HepG2 (cell line): ENCODE measurements around the gene ABCG2. TPM values are rescaled to one million over a fixed set of nuclear protein-coding genes. Genes with fewer than 3 reads are reported as not detected.

Experiments used
- ATAC-seq: fragments of 200-7000 bp; cut with Tn5 transposase; 3 replicates; pipeline ENCODE4 v1.9.1; 2020; ENCODE audit warnings: mild to moderate bottlenecking, moderate library complexity
- BruUV-seq: library from RNA; stranded (reverse); fragments of 400-500 nt; replicated peaks from 2 replicates; lab custom pipeline; 2021; lab: Mats Ljungman, UMichigan
- CTCF ChIA-PET: fragments of 300-600 bp; formaldehyde crosslinking; extraction: SDS; loops from one replicate; lab custom pipeline; 2021; ENCODE audit warnings: low total read pairs, inconsistent platforms, low intra/inter-chr PET ratio; lab: Yijun Ruan, JAX
- POLR2A ChIA-PET: fragments of 350-600 bp; sonication (Branson Sonifier 250); formaldehyde crosslinking; loops from one replicate; lab custom pipeline; 2020; ENCODE audit warnings: antibody characterized with exemption, inconsistent platforms; lab: Yijun Ruan, JAX
- DNase-seq: peaks from one replicate; pipeline ENCODE4 v3.0.0-alpha.2; 2015; ENCODE audit warnings: low spot score
- FAIRE-seq: peaks from 3 replicates; lab custom pipeline; 2011; peaks lifted over from hg19 to GRCh38; lab: Jason Lieb, UNC
- H2AFZ ChIP-seq: one replicate; pipeline ENCODE4 v1.6.1; 2011; ENCODE audit warnings: low read length, inconsistent platforms
- H3K27ac ChIP-seq: fragments of 300-600 bp; 3 replicates; pipeline ENCODE4 v1.8.0; 2011; ENCODE audit warnings: mixed run types, mild to moderate bottlenecking, mixed read lengths, low read length, inconsistent platforms; ENCODE audit not compliant: insufficient read depth; ENCODE audit errors: extremely low read length
- H3K27me3 ChIP-seq, 2 experiments: fragments of 200-600 bp in 1 of 2; 2 replicates in 1 of 2; 3 replicates in 1 of 2; pipeline versions ENCODE4 v1.6.0 to v1.8.0; 2011; ENCODE audit warnings: low read length in 2 of 2, mild to moderate bottlenecking in 2 of 2, moderate library complexity in 2 of 2, inconsistent platforms in 1 of 2; ENCODE audit not compliant: insufficient read depth in 2 of 2, control insufficient read depth in 1 of 2
- H3K36me3 ChIP-seq, 2 experiments: fragments of 200-600 bp in 1 of 2; replicated peaks in 1 of 2; 2 replicates in 1 of 2; 3 replicates in 1 of 2; pipeline versions ENCODE4 v1.5.1 to v1.8.0; 2011; ENCODE audit warnings: low read length in 2 of 2, inconsistent platforms in 1 of 2; ENCODE audit not compliant: insufficient read depth in 2 of 2, control insufficient read depth in 1 of 2
- H3K4me1 ChIP-seq: 2 replicates; pipeline ENCODE4 v1.5.1; 2012; ENCODE audit warnings: low read length, inconsistent platforms; ENCODE audit not compliant: insufficient read depth
- H3K4me2 ChIP-seq: 2 replicates; pipeline ENCODE4 v1.6.0; 2011; ENCODE audit warnings: low read depth, low read length, inconsistent platforms
- H3K4me3 ChIP-seq, 3 experiments: fragments of 200-600 bp in 1 of 3; sonication (generic), shearing (Covaris generic) in 1 of 3; replicated peaks in 1 of 3; 2 replicates each; pipeline ENCODE4 v1.5.1; 2011 to 2016; ENCODE audit warnings: low read length in 3 of 3, inconsistent platforms in 2 of 3, low read depth in 2 of 3, mild to moderate bottlenecking in 2 of 3, control low read depth in 1 of 3, mixed read lengths in 1 of 3; ENCODE audit not compliant: insufficient read depth in 1 of 3
- H3K79me2 ChIP-seq: one replicate; pipeline ENCODE4 v1.6.1; 2011; ENCODE audit warnings: low read length, inconsistent platforms; ENCODE audit not compliant: insufficient read depth
- H3K9ac ChIP-seq: 2 replicates; pipeline ENCODE4 v1.6.0; 2011; ENCODE audit warnings: mild to moderate bottlenecking, low read depth, low read length, inconsistent platforms; ENCODE audit not compliant: insufficient read depth
- H3K9me3 ChIP-seq: 2 replicates; pipeline ENCODE4 v1.5.1; 2012; ENCODE audit warnings: mild to moderate bottlenecking, low read length
- H4K20me1 ChIP-seq: 2 replicates; pipeline ENCODE4 v1.6.0; 2011; ENCODE audit warnings: inconsistent platforms, mild to moderate bottlenecking, low read length, moderate library complexity; ENCODE audit not compliant: insufficient read depth
- DZIP1 ChIP-seq: sonication (generic); formaldehyde crosslinking; IDR thresholded peaks from 2 replicates; pipeline ENCODE4 v1.5.0; 2020; ENCODE audit warnings: mild to moderate bottlenecking, missing genetic modification reagents
- FOSL1 ChIP-seq: sonication (generic); formaldehyde crosslinking; IDR thresholded peaks from 2 replicates; pipeline ENCODE4 v1.9.0; 2021; ENCODE audit warnings: missing genetic modification reagents, borderline replicate concordance
- GMEB1 ChIP-seq: sonication (generic); formaldehyde crosslinking; IDR thresholded peaks from 2 replicates; pipeline ENCODE4 v1.5.1; 2020; ENCODE audit warnings: missing genetic modification reagents, mild to moderate bottlenecking, borderline replicate concordance
- GMEB2 ChIP-seq: IDR thresholded peaks from 2 replicates; pipeline ENCODE4 v1.6.1; 2016; ENCODE audit warnings: missing biosample characterization, missing genetic modification reagents, low read depth
- HMG20B ChIP-seq: conservative IDR thresholded peaks from 2 replicates; pipeline ENCODE4 v1.6.1; 2016; ENCODE audit warnings: missing genetic modification reagents, missing compliant biosample characterization
- MTF1 ChIP-seq: sonication (generic); formaldehyde crosslinking; IDR thresholded peaks from 2 replicates; pipeline ENCODE4 v1.5.0; 2020; ENCODE audit warnings: missing genetic modification reagents
- ZBTB3 ChIP-seq: sonication (generic); formaldehyde crosslinking; IDR thresholded peaks from 2 replicates; pipeline ENCODE4 v1.4.0; 2020; ENCODE audit warnings: low read depth, mild to moderate bottlenecking, moderate library complexity, missing genetic modification reagents, borderline replicate concordance
- ZNF333 ChIP-seq: sonication (generic); formaldehyde crosslinking; IDR thresholded peaks from 2 replicates; pipeline ENCODE4 v1.4.0; 2020; ENCODE audit warnings: mild to moderate bottlenecking, missing genetic modification reagents, borderline replicate concordance
- ZNF672 ChIP-seq: sonication (generic); formaldehyde crosslinking; IDR thresholded peaks from 2 replicates; pipeline ENCODE4 v1.8.1; 2022; ENCODE audit warnings: missing genetic modification reagents
- WGBS: methylation state at CpG from one replicate; pipeline ENCODE4 v1.1.6; 2017; ENCODE audit warnings: low lambda C conversion rate; 5-methylcytosine and 5-hydroxymethylcytosine counted together
- in situ Hi-C: cut with HindIII; loops from 2 replicates; pipeline ENCODE4 v1.10.0; 2017; ENCODE audit warnings: low pct_unique_long_range_greater_than_20kb; ENCODE audit not compliant: extremely low pct_ligation_motif_present
- intact Hi-C: fragments of 100-400 bp; cut with micrococcal nuclease; formaldehyde crosslinking; loops from one replicate; pipeline ENCODE4 v1.10.0; 2022; ENCODE audit not compliant: unreplicated experiment
- polyA plus RNA-seq, 8 experiments: library from polyadenylated mRNA; depleted of rRNA in 3 of 8; stranded (reverse) in 7 of 8; unstranded in 1 of 8; fragments of >200 nt; fragmentation: Illumina TruSeq in 4 of 8; extraction: Trizol in 4 of 8; gene quantifications; 2 replicates each; pipeline versions ENCODE4 v1.2.1 to v1.2.3, GENCODE V29; 2011 to 2016; ENCODE audit warnings: low read depth in 4 of 8, missing spikeins in 1 of 8, mixed read lengths in 1 of 8; ENCODE audit not compliant: insufficient read depth in 1 of 8
- total RNA-seq, 5 experiments: library from RNA; depleted of rRNA; stranded (reverse); fragments of >200 nt; fragmentation: Illumina TruSeq; extraction: Trizol; gene quantifications; 2 replicates each; pipeline ENCODE4 v1.2.3, GENCODE V29; 2016; ENCODE audit warnings: low read depth in 1 of 5
- TF ChIP-seq, protein P1 (sequence below): sonication (generic); formaldehyde crosslinking; IDR thresholded peaks from 2 replicates; pipeline ENCODE4 v1.8.0; 2022; ENCODE audit warnings: missing genetic modification reagents, low read depth, mild to moderate bottlenecking, borderline replicate concordance

Gene ABCG2
- total and polyA plus RNA-seq, 2 of the 13 experiments (the other 11 are each of a cell fraction or from before 2014, with no cell fraction given): 10.0 to 15.7 TPM

GRCh38 chr4:88163336-88163735 is 4.9 kb upstream of the ABCG2 start:
- no peaks in the 10 kb centered on the region for H3K79me2 ChIP-seq
- H3K27me3 ChIP-seq: no peaks in the 10 kb centered on the region
- TF ChIP-seq ZNF672 (no peak), ZBTB3 (CRISPR knock-in tag) (no peak), GMEB2 (no peak), DZIP1 (CRISPR knock-in tag) (no peak), FOSL1 (CRISPR knock-in tag) (no peak), ZNF333 (CRISPR knock-in tag) (no peak), HMG20B (CRISPR knock-in tag) (no peak), GMEB1 (no peak), MTF1 (CRISPR knock-in tag) (no peak)
- TF ChIP-seq, protein P1, sequence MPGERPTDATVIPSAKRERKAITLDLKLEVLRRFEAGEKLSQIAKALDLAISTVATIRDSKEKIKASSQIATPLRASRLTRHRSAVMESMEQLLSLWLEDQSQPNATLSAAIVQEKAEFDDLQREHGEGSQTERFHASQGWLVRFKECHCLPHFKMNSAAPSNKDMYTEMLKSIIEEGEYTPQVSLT (CRISPR knock-in tag): no peak
- no peak overlapping the region for H3K4me2 ChIP-seq
- no peaks in the 10 kb centered on the region for H3K36me3 ChIP-seq
- ATAC-seq (no peak), FAIRE-seq (no peak), DNase-seq (no peak)
- H3K9me3 ChIP-seq: no peaks in the 10 kb centered on the region
- no peak overlapping the region for H3K27ac ChIP-seq
- intact Hi-C loops (loop anchor here (2.0 kb wide), 1 partner anchor 57 kb away; no protein-coding TSS in a partner anchor), in situ Hi-C loops (no loop called here)
- ChIA-PET CTCF (no interaction called here), POLR2A (no interaction called here)
- no TSS peak for BruUV-seq
- H3K4me3 ChIP-seq: no peak overlapping the region
- no peak overlapping the region for H3K9ac ChIP-seq
- no peaks in the 10 kb centered on the region for H4K20me1 ChIP-seq
- peaks cover 32% of the 10 kb centered on the region for H3K4me1 ChIP-seq
- WGBS: 87% methylated on average over 6 of the region's 6 CpGs
- no peak overlapping the region for H2AFZ ChIP-seq
